Fibroblast of peridontal ligament (primary cell): ENCODE results near the gene SH2D3C.

ENCODE experiments used
- DNase-seq: peaks from one replicate; pipeline ENCODE4 v3.0.0-alpha.2; 2010; ENCODE audit errors: extremely low read depth

Gene SH2D3C

GRCh38 chr9:127720031-127720864, 58.2 kb downstream of the SH2D3C start:
- no peak for DNase-seq

DNA sequence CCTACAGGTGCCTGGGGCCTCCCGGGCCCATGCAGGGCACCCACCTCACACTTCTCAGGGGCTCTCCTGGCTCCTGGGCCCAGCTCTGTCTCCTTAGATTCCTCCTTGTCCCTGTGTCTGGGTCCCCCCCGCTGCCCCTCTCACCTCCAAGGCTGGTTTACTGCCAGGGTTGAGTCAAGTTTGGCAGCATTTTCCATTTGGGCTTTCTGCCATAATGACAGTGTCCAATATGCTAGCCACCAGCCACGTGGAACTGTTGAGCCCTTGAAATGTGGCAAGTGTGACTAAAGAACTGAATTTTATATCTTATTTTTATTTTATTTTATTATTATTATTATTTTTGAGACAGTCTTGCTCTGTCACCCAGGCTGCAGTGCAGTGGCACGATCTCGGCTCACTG, 60.7 kb downstream of the SH2D3C start:
- no peak for DNase-seq

DNA sequence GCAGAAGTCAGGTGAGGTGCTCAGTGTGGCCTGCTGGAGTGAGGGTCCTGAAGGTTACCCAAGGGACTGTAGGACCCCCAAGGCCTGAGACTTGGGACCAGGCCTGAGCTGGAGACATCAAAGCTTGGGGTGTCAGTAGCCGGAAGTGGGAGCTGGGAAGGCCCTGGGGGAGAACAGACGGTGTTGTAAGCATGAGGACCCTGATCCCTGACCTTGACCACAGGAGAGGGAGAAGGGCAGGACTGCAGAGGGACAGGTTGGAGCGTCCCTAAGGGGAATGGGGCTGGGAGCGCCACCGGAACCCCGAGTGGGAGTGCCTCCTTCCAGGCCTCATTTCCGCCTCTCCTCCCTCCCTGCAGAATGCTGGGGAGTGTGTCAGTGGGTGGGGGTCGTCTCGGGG, 62.1 kb downstream of the SH2D3C start:
- no peak for DNase-seq

DNA sequence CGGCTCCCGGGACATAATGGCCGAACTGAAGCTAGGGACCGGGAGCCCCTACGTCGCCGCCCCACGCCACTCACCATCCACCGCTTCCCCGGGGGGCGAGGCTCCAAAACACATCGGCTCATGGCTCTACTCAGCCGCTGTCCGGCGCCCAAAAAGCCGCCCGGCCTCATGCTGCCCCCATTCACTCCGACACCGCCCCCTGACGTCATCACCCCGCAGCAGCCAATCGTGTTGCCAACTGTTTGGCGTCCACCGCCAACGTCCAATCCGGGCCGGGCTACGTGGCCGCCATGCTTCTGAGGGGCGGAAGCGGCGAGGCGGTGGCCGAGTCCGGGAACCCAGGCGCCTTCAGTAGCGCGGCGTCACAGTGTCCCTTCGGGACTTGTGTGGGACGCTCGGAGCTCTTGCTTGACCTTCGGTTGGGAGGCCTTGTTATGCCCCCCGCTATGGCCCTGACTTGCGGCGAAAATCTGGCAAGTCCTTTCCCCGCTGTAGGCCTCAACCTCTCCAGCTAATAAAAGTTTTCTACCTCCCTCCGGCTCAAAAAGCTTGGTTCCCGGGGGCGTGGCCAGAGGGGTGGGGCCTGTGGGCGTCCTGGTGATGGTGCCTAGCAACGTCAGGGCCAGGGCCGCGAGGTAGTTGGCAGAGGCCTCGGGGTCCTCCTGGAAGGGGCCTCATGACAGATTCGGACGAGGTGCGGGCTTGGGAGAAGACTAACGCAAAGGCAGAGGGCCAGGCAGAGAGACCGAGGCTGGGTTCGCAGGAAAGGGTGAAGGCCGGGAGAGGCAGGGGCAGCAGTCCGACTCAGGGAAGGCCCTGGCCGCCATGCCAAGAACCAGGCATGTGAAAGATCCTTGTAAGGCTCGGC, 62.8 kb downstream of the SH2D3C start, which contains the start of the genes PTRH1 and TTC16:
PTRH1 (minus strand) TSS at position 194 of the 868 bp plus-strand sequence; CDS start at position 170, 24 bp downstream.
TTC16 (plus strand) TSS at position 610 of the 868 bp plus-strand sequence; CDS start at position 677, 67 bp downstream.
- peak; percentile 92 for DNase-seq

GRCh38 chr9:127714951-127715469, 63.5 kb downstream of the SH2D3C start:
- no peak for DNase-seq

- DNase-seq: no peak
Measured at GRCh38 chr9:127714020-127714750, 64.3 kb downstream of the SH2D3C start.

DNA sequence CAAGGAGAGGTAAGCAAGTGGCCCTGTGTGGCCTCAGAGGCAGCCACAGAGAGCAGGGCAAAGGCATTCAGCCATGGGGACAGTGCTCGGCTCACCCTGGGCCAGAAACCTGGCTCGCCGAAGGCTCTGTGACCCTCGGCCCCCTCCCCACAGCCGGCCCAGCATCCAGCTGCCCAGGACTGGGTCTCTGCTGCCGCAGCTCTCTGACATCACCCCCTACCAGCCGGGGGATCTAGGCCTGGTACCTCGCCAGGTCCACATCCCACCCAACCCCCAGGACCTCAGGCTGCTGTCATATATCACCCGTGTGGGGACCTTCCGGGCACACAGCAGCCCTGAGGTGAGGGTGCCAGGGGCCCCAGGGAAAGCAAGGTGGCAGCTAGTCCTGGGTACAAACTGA, 65.6 kb downstream of the SH2D3C start:
- no peak for DNase-seq

DNA sequence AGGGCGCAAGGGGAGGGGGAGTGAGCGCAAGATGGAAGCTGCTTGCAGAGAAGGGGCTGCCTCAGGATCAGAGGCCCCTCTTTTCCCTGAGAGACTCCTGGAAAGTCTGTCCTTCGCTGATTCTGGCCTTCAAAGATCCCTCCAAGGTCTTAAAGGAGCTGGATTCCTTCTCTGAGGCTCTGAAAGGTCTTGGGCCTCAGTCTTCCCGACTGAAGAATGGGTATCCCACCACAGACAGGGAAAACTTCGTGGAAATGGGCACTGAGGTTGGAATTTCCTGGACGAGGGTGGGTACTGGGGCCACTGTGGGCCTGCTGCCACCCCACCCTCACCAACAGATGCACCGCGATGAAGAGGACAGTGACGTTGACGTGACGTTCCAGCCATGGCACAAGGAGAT, 66.1 kb downstream of the SH2D3C start:
- no peak for DNase-seq

GRCh38 chr9:127711831-127712274, 66.6 kb downstream of the SH2D3C start:
- DNase-seq: no peak

GRCh38 chr9:127711226-127711701, 67.2 kb downstream of the SH2D3C start:
- DNase-seq: no peak

DNA sequence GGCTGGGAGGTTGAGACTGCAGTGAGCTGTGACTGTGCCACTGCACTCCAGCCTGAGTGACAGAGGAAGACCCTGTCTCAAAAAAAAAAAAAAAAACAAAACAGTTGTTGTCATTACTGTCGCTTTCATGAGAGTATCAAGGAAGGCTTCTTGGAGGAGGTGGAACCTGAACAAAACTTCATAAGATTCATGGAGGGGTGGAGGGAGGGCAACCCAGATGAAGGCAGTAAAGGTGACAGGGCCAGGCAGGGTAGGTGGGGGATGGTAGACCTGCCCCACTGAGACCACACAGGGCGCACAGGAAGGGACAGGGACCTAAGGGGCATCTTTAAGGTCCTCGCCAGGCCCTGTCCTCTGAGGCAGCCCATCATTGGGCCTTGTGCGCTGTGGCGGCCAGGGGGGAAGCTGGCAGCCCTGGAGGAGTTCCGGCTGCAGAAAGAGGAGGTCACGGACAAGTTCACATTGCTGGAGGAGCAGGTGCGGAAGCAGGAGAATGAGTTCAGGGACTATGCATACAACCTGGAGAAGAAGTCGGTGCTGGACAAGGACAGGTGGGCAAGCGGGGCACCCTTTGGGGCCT, 68.2 kb downstream of the SH2D3C start:
- no peak for DNase-seq

DNA sequence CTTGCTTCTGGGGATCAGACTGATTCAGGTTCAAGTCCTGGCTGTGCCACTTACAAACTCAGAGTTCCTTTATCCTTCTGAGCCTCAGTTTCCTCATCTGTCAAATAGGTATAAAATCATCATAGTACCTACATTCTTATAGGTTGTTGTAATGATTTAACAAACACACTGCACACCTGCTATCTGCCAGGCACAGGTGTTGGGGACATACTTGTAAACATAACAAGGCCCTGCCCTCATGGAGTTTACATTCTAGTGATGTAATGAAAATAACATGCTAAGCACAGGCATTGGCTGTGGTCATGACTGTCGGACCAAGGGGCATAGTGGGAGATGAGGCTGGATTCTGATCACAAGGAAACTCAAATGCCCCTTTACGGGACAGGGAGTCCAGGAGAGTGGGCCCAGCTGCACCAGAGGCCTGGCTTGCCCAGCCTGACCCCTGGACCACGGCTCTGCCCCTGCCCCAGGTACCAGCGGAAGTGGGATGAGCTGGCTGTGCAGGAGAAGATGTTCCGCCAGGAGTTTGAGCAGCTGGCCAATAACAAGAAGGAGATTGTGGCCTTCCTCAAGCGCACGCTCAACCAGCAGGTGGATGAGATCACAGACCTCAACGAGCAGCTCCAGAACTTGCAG, 69.4 kb downstream of the SH2D3C start:
- no peak for DNase-seq

DNA sequence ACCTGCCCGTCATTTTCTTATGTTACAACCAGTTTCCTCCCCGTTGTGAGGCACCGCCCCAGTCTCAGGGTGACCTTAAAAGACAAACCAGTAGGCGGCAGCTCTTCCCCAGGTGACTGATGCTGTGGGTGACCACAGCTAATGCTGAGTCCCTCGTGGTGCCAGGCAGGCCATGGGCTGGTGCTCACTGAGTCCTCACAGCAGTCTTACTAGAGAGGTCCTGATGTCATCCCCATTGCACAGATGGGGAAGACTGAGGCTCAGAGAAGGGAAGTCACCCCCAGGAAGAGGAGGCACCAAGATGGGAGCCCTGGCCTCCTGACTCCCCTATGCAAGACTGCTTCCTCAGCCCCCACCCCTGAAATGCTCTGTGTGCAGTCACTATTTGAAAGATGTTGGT, 70.7 kb downstream of the SH2D3C start:
- no peak for DNase-seq

- no peak for DNase-seq
Measured at GRCh38 chr9:127706836-127707241, 71.6 kb downstream of the SH2D3C start, which contains the start of gene CFAP157. Gene CFAP157 (plus strand): TSS chr9:127706988. CDS start chr9:127707032, 44 bp downstream.

DNA sequence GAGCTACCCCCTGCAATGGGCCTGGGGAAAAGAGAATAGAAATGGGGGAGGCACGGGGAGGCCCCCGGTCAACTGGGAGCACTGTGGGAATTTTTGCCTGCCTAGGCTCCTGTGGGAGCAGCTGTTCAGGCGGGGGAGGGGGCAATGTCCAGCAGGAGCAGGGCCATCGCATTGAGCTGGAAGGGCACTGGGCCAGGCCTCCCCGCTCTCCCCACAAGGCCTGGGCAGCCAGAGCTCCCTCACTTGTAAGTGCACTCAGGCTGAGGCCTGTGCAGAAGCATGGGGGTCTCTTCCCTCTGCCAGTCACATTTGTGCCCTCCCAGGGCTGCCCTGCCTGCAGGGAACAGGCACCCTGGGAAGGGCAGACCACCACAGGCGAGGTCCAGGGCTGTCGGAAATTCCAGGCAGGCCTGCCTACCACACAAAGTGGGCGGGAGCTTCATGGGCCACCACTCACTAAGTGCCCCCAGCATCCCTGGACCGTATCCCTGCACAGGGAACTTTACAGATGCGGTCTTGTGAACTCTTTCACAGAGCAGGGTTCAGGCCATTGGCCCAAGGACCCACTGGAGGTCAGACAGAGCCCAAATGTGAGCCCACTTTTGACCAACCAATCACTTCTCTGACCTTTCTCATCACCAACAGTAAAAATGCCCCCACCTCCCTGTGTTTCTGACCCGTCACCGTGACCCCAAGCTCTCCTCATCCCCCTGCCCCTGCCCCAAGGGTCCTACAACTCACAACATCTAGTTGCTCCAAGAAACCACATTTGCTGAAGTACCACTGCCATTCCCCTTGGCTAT, 72.7 kb downstream of the SH2D3C start:
- no peak for DNase-seq

- DNase-seq: no peak
Measured at GRCh38 chr9:127703289-127703946, 75.0 kb downstream of the SH2D3C start.

DNA sequence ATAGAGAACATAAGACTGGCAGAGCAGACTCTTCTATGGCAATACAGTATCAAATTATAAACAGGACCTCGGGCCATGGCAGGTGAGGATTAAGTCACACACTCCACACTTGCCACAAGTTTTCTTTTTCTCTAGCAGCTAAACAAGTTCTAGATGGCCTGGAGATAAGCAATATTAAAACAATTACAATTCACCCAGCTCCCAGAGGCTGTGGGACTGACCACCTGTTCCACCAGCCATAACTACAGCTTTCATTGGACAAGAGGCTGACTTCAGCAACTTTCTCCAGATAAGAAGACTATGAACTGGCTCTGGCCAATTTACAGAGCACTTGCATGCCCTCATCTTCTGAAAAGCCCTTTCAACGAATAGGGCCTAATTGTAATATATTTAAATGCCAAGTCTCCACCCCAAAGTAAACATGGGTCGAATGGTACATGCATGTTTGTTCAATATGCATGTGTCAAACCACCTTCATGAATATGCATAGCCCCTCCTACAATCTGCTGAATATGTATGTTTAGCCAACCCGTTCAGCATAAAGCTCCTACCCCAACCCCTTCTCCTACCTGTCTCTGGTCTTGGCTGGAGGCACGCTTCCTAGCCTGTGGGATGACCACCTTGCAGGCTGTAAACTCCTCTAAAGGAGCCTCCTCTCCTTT, 77.7 kb downstream of the SH2D3C start:
- no peak for DNase-seq

DNA sequence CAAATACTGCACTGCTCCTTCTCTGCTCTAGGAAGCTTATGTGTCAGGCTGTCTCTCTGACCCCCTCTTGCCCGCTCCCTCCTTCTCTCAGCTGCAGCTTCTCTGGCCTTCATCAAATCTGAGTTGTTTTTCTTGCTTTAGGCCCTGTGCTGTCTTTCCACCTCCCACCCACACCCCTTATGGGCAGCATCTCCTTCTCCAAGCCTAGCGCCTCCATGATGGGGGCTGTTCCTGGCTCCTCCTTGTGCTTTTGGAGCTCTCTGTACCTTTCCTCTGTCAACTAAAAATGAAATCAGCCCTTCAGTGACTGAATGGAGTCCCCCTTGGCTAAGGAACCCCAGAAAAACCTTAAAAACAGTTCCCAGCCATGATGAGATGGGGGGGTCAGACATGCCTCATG, 78.3 kb downstream of the SH2D3C start:
- DNase-seq: no peak
